Measurements from ENCODE around the gene RHCE. TPM values are rescaled to one million over a fixed set of nuclear protein-coding genes. Genes with fewer than 3 reads are reported as not detected.
"Not testable (repeated sequence)": the region's sequence is repeated elsewhere in the genome, so short reads cannot be mapped to it uniquely, and the experiment has no call there.

The RHCE gene
- 0.65 TPM for total RNA-seq

DNA sequence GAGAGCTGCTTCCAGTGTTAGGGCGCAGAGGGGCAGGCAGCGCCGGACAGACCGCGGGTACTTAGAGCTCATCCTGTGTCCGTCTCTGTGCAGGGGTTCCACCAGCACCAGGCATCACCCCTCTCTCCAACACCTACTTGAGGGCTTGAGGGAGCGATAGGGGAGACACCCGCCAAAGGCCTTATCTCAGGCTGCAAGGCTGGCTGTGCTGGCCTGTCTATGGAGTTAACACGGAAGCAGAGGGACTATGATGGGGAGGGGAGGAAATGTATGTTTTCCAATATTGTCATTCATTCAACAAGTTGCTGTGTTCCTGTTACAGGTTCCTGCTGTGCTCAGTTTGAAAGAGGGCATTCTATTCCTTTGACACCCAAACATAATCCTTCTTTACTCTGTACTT, at the start of gene RHCE:
Gene RHCE, minus strand, starts transcription at position 111 of the 400 bp plus-strand sequence. Its CDS starts 39 bp downstream, at position 72.
- DNase-seq (ENCODE audit: low spot score); ATAC-seq: not testable (repeated sequence)

DNA sequence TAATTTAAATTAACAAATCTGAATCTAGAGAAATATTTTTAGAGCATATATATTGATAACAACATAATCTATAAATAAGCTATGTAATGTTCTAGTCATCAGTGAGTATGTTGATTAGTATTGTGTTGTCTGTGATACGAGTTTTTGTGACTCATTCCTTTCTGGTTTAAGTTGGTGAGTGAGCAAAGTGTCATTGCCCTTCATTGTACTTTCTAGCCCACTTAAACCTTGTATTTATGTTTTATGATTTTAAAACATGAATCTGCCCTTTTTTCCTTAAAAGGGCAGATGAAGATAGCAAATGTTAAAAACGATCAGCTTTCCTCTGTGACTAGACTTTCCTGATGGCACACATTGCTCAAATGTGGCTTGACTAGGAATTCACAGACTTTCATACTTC, 48.6 kb upstream of the RHCE start:
- DNase-seq (ENCODE audit: low spot score) = no peak
- no peak for ATAC-seq

DNA sequence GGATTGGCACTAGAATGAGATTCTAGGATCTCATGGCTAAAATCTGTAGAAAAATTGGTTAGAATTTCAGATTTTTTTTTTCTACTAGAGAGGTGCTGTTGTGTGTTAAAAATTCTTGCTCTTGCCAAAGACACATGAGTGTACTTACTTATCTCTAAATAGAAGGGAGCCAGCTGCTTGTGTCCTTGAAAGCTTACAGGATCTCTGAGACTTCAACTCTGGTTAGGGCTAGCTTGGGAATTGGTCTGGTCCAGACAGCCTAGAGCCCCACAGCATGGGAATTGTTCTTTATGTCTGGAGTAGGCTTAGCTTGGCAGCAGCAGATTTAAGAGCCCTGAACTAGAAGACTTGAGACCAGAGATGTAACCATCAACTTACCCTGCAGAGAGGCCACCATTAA, 47.4 kb upstream of the RHCE start:
- ATAC-seq = peak; percentile 33
- DNase-seq (ENCODE audit: low spot score) = no peak

- ATAC-seq = no peak
- no peak for DNase-seq (ENCODE audit: low spot score)
These were observed 47.0 kb upstream of the RHCE start for GRCh38 chr1:25467616-25468015.

GRCh38 chr1:25467193-25467592, 46.6 kb upstream of the RHCE start:
- no peak for ATAC-seq
- no peak for DNase-seq (ENCODE audit: low spot score)

GRCh38 chr1:25462732-25463131, 42.1 kb upstream of the RHCE start:
- ATAC-seq = no peak
- no peak for DNase-seq (ENCODE audit: low spot score)

DNA sequence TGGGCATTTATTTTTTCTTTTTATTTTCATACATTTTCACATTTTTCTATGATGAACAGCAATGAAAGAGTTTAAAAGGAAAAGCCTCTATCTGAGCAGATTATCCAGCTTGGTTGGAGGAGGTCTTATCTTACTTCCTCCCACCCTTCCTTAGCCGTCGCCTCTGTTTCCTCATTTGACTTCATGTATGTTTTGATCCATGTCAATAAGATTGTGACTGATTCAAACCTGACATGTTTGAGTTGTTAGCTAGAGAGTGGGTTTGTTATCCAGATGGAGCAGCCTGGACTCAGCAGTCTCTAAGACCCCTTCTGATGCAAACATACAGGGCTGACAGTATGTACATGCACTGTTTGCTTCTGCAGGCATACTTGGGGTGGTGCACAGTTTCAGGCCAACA, 41.2 kb upstream of the RHCE start:
- DNase-seq (ENCODE audit: low spot score) (no peak), ATAC-seq (no peak)

- not testable (repeated sequence) for DNase-seq (ENCODE audit: low spot score)
These were observed 40.2 kb upstream of the RHCE start for GRCh38 chr1:25460816-25461215.

GRCh38 chr1:25460020-25460419, 39.4 kb upstream of the RHCE start:
- ATAC-seq = peak; percentile 69

More at GRCh38 chr1:25460816-25461215, 40.2 kb upstream of the RHCE start:
- ATAC-seq = not testable (repeated sequence)

GRCh38 chr1:25458541-25459298, 38.1 kb upstream of the RHCE start:
- ATAC-seq = peak; percentile 76

More at GRCh38 chr1:25460020-25460419, 39.4 kb upstream of the RHCE start:
- DNase-seq (ENCODE audit: low spot score) = peak; percentile 64

DNA sequence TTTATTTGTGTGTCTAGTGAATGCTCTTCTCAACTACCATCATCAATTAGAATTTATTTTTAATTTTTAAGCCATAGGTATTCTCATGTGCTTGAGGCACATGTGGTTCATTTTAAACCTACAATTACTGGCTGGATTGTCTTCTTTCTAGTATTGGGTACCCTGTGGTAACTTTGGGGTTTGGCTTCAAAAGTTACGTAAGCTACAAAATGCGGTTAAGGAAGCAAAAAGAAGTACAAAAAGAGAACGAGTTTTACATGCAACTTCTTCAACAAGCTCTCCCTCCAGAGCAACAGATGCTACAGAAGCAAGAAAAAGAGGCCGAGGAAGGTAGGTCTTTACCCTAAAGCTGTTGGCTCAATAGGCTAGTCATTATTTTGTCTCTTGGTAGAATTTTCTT, 35.9 kb upstream of the RHCE start:
- ATAC-seq = no peak
- DNase-seq (ENCODE audit: low spot score) = no peak

More at GRCh38 chr1:25458541-25459298, 38.1 kb upstream of the RHCE start:
- no peak for DNase-seq (ENCODE audit: low spot score)

DNA sequence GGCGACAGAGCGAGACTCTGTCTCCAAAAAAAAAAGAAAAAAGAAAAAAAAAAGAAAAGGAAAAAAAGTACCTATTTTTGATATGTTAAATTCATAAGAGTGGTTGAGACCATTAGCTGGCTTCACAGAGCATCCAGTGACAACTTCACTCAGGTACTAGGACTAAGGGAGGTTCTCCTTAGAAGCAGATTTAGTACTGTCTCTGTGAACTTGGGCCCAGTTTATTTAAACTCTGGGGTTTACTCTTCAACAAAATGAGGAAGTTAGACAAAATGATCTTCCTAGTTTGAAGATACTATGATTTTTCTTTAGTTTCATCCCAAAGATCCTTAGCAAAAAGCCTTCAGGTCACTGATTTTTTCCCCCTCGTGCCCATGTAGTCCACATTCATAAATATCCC, 31.3 kb upstream of the RHCE start:
- DNase-seq (ENCODE audit: low spot score) = no peak
- no peak for ATAC-seq

DNA sequence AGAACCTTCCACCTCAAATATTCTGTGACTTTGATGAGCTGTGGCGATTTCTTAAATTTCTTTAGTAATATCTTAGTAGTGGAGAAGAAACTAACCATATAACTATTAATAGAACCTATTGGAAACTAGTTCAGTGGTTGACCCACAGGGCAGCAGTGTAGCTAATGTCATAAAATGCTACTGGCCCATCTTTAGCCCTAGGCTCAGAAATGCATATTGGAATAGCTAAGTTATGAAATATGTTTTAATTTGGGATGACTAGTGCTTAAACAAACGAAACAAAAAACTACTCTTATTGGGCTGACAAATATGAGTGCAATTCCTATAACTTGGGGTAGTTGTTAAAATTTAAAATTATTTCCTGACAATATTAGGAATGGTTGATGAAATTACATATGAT, 30.3 kb upstream of the RHCE start:
- no peak for ATAC-seq
- no peak for DNase-seq (ENCODE audit: low spot score)

DNA sequence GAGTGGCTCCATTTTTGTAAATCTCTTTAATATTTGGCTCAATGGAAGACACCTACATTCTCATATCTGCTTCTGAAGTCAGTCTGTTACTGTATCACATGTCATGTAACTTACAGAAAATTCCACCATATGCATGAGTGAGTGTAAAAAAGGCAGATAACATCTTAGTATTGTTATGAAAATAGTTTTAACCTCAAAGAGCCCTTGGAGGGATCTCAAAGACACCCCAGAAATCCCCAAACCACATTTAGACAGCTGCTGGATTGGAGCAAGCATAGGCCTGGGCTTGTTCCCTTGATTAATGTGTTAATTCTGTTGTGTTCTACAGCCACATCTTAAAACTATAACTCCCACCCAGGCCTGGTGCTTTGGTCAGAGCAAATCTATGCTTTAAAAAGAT, 26.9 kb upstream of the RHCE start:
- DNase-seq (ENCODE audit: low spot score) (no peak), ATAC-seq (no peak)

GRCh38 chr1:25445993-25446538, 25.4 kb upstream of the RHCE start:
- DNase-seq (ENCODE audit: low spot score) (no peak), ATAC-seq (no peak)

DNA sequence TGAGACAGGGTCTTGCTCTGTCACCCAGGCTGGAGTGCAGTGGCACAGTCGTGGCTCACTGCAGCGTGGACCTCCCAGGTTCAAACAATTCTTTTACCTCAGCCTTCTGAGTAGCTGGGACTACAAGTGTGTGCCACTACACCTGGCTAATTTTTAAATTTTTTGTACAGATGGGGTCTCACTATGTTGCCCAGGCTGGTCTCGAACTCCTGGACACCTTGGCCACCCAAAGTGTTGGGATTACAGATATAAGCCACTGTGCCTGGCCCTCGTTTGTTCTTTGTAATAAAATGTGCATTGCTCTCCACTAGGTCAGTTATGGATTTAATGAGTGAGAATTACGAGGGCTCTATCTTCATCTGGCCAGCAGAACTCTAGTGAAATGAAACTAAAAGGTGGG, 24.0 kb upstream of the RHCE start:
- not testable (repeated sequence) for DNase-seq (ENCODE audit: low spot score)

DNA sequence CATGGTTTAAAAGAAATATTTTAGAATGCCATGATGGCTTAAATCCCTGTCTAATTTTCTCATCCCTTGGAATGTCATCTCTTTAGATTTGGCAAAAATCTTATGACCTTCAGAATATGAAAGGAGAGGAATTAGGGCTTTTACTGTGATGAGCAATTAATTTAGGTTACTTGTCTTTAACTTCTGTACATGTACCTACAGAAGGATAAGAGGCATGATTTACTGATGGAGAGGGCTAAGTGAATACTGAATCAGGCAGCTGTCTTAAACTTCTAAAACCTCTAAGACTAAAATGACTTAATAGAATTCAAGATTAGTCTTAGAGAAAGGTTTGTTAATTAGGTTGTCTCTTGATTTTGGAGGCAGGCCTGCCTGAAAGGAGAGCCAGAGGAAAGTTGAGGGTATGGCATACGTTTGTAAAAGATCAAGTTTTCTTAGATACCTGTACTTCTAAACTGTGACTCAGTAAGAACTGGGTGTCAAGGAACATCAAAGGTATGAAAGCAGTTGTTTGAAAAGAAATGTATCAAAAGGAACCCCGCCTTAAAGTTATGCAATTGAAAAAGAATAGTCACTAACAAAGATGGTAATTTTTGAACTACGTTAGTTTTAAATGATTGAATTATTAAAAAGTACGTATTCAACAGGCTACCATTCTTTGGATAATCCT, 22.5 kb upstream of the RHCE start:
- ATAC-seq = no peak
- DNase-seq (ENCODE audit: low spot score) = no peak

More for the DNA sequence above, 24.0 kb upstream of the RHCE start:
- ATAC-seq = not testable (repeated sequence)

DNA sequence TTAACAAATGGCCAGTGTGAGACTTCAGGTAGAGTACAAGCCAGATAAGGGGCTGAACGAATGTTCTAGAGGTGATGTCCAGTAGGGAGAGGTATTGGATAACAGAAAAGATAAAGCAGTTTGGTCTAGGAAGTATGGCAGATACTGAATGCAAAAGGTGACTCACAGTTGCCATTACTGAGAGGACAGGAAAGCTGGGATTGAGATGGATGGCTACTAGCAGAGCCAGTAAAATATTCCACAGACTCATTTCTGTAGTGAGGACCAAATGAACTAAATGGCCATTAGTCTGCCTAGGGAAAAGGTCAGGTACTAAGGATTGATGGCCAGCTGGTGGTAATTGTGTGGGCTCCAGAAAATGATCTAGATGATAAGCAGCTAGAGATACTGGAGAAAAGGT, 21.6 kb upstream of the RHCE start:
- ATAC-seq (peak; percentile 37), DNase-seq (ENCODE audit: low spot score) (no peak)

GRCh38 chr1:25439287-25439686, 18.7 kb upstream of the RHCE start:
- DNase-seq (ENCODE audit: low spot score) (no peak), ATAC-seq (no peak)

DNA sequence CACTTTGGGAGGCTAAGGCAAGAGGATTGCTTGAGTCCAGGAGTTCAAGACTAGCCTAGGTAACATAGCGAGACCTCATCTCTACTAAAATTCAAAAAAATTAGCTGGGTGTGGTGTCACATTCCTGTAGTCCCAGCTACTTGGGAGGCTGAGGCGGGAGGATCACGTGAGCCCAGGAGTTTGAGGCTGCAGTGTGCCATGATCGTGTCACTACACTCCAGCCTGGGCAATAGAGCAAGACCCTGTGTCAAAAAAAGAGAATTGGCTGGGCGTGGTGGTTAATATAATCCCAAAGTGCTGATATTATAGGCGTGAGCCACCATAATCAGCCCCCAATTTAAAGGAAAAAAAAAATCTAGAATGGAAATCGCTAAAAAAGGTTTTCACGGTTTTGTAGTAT, 17.0 kb upstream of the RHCE start:
- ATAC-seq = no peak
- no peak for DNase-seq (ENCODE audit: low spot score)

- DNase-seq (ENCODE audit: low spot score) (no peak), ATAC-seq (peak; percentile 24)
These were observed 14.9 kb upstream of the RHCE start for GRCh38 chr1:25435397-25436108.

Measured in left lobe of liver (tissue), 2 donors.